Lower lobe of right lung (tissue), 2 donors: ENCODE measurements around the gene PIAS2. TPM values are rescaled to one million over a fixed set of nuclear protein-coding genes. Genes with fewer than 3 reads are reported as not detected.

Experiments
- ATAC-seq, 2 donors: fragments of 200-7000 bp; cut with Tn5 transposase; one replicate each; pipeline ENCODE4 v1.9.1; 2020 to 2022; ENCODE audit warnings: mild to moderate bottlenecking in 2 of 2, moderate library complexity in 2 of 2
- DNase-seq: peaks from one replicate; pipeline ENCODE4 v3.0.0-alpha.2; 2020
- H3K27ac ChIP-seq: fragments of 200-600 bp; one replicate; pipeline ENCODE4 v1.8.0; 2022
- H3K27me3 ChIP-seq: fragments of 200-600 bp; one replicate; pipeline ENCODE4 v1.8.0; 2022; ENCODE audit warnings: low read depth
- H3K36me3 ChIP-seq: fragments of 200-600 bp; one replicate; pipeline ENCODE4 v1.8.0; 2022; ENCODE audit warnings: mild to moderate bottlenecking
- H3K4me1 ChIP-seq: fragments of 200-600 bp; one replicate; pipeline ENCODE4 v1.8.0; 2022
- H3K4me3 ChIP-seq: fragments of 200-600 bp; one replicate; pipeline ENCODE4 v1.8.0; 2022; ENCODE audit warnings: mild to moderate bottlenecking
- H3K9me3 ChIP-seq: fragments of 200-600 bp; one replicate; pipeline ENCODE4 v1.8.0; 2022
- intact Hi-C: fragments of 100-400 bp; cut with DNase I; formaldehyde crosslinking; loops from one replicate; pipeline ENCODE4 v1.11.0; 2022
- total RNA-seq: library from RNA; stranded (reverse); fragmentation: NEBNext Ultra II Directional; extraction: Animal tissue kit (Norgen Biotek cat#: 25700); gene quantifications from one replicate; pipeline ENCODE4 v1.2.1, GENCODE V29; 2021
- TF ChIP-seq, protein P1 (sequence below): fragments of 200-600 bp; IDR thresholded peaks from one replicate; pipeline ENCODE4 v1.8.0; 2022; ENCODE audit warnings: antibody characterized with exemption, mild to moderate bottlenecking
- donor health status: DM: no; HTN: yes; CAD: no; lungs with severe emphysema.

The PIAS2 gene
- total RNA-seq, 1 donor from 2014 or later, result 36.6 TPM

DNA sequence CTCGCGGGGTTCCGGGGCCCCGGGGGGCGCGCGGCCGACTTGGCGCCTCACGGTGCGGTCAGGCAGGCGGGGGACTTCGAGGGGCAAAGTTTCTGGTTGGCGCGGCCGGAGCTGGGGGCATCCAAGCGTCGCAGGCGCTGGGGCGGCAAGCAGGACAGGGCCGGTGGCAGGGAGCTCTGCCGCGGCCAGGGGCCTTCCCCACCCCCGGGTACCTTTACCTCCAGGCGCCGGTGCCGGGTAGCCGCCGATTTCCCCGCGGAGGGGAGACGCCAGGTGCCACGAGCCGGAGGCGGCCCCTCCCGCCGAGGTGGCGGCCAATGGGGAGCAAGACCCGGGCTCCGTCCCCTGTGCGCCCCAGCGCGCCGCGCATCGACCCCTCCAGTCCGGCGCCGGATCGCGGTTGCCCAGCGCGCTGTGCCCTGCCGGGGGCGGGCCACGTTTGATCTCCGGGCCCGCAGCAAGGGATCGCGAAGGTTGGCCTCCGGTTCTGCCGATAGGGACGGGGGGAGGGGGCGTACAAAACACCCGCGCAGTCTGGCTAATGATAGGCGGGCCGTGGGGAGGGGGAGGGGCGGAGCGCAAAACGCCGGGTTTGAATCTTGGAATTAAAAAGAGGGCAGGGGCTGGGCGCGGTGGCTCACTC, 160.6 kb downstream of the PIAS2 start, which contains the start of gene ST8SIA5:
ST8SIA5 (minus strand) TSS at position 495 of the 643 bp plus-strand sequence. CDS start 545 bp downstream, outside the sequence.
- H3K4me1 ChIP-seq, result peaks cover 22% of the 10 kb centered on the region
- TF ChIP-seq, protein P1, sequence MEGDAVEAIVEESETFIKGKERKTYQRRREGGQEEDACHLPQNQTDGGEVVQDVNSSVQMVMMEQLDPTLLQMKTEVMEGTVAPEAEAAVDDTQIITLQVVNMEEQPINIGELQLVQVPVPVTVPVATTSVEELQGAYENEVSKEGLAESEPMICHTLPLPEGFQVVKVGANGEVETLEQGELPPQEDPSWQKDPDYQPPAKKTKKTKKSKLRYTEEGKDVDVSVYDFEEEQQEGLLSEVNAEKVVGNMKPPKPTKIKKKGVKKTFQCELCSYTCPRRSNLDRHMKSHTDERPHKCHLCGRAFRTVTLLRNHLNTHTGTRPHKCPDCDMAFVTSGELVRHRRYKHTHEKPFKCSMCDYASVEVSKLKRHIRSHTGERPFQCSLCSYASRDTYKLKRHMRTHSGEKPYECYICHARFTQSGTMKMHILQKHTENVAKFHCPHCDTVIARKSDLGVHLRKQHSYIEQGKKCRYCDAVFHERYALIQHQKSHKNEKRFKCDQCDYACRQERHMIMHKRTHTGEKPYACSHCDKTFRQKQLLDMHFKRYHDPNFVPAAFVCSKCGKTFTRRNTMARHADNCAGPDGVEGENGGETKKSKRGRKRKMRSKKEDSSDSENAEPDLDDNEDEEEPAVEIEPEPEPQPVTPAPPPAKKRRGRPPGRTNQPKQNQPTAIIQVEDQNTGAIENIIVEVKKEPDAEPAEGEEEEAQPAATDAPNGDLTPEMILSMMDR, result no peak
- H3K9me3 ChIP-seq, result no peaks in the 10 kb centered on the region
- intact Hi-C loops, result no loop called here
- peak within 1 kb of the TSS; percentile 28 for H3K4me3 ChIP-seq
- peaks cover 66% of the 10 kb centered on the region for H3K27me3 ChIP-seq
- H3K27ac ChIP-seq, result no peak within 1 kb of the TSS
- no peak for DNase-seq
- ATAC-seq, result peak in 1 of 2 donors; percentile 9
- H3K36me3 ChIP-seq, result no peaks in the 10 kb centered on the region

DNA sequence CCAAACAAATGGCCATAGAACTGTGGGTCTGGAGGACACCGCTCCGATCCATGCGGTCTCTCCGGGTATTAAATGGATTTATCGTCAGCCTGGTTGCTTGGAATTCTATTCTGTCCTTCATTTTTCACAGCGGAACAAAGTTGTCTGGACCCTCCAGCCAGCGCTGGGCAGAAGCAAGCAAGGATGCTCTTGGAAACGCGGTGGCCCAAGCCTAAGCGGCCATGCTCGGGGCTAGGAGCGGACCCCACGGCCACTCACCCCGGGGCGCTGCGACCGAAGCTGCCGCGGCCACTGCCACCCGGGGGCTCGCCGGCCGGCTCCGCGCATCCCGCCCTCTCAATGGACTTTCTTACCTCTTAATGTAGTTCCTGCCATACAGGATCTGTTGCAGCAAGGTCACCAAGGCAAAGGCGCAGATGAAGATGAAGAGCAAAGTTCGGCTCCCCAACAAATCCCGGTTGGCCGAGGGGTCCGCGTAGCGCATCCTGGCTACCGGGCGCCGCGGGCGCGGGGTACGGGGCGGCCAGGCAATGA, 161.2 kb downstream of the PIAS2 start:
- peaks cover 66% of the 10 kb centered on the region for H3K27me3 ChIP-seq
- intact Hi-C loops, result no loop called here
- peak overlapping the region; percentile 28 for H3K4me3 ChIP-seq

DNA sequence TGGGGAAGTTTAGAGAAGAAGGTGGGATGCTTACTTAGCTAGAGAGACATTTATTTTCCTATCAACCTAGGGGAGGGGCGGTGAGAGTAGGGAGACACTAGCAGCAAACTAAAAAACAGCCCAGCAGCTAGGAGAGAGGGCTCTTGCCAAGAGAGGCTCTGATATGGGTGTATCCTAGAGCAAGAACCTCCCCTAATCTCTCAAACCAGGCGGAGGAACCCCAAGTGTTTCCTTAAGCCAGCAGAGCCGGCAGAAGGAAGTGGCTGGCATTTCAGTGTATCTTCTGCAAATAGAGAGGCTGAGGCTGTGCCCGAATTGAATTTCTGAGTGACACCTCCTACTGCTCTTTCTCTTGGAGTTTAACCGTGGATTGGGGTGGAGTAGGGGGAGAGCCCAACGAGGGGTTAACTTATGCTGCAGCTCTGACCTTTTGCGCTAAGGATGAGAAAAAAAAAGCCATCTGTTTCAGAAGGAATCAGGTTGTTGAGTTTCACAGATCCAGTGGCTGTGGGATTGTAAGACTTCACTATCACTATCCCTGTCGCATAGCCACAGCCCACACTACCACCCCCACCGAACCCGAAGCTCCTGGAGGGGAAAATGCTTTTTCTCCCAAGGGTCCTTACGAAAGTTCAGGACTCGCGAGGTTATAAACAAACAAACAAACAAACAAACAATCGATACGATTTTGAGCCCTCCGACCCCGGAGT, 161.8 kb downstream of the PIAS2 start:
- ATAC-seq (no peak), DNase-seq (no peak)
- Histone ChIP-seq H3K36me3 (no peaks in the 10 kb centered on the region), H3K27me3 (peaks cover 63% of the 10 kb centered on the region), H3K9me3 (no peaks in the 10 kb centered on the region), H3K4me1 (peaks cover 22% of the 10 kb centered on the region), H3K4me3 (peak overlapping the region; percentile 28), H3K27ac (no peak overlapping the region)
- TF ChIP-seq, protein P1, result no peak
- intact Hi-C loops, result no loop called here

More for the DNA sequence above, 161.2 kb downstream of the PIAS2 start:
- no peak for DNase-seq
- no peak for ATAC-seq
- TF ChIP-seq, protein P1, result no peak
- Histone ChIP-seq H3K9me3 (no peaks in the 10 kb centered on the region), H3K27ac (no peak overlapping the region), H3K36me3 (no peaks in the 10 kb centered on the region), H3K4me1 (peaks cover 22% of the 10 kb centered on the region)

DNA sequence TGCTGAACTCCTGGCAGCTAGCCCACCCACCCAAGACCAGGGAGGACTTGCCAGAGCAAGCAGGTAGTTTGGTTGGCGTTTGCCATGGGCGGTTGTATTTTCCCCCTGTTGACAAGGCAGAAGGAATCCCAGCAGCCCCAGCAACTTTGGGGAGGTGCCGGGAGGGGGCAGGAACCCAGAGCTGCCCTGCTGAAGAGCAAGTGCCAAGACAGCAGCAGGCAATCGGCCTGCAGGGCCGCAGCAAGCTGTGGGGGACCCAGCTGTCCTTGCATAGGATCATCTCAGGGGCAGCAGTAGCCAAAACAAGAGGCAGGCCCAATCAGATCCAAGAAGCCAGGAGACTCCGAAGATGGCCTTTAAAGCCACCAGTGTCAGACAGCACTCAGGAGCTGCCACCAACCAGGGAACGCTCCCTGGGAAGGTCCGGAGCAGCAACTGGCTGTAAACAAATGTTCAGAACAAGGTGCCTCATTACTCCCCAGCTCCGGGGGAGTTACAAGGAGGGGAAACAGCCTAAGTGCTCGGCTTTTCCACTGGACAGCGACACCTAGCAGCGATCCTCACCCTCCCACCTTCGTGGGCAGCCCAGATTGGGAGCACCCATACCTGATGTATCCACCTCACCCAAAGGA, 162.5 kb downstream of the PIAS2 start:
- Histone ChIP-seq H3K4me3 (no peak overlapping the region), H3K36me3 (no peaks in the 10 kb centered on the region), H3K9me3 (no peaks in the 10 kb centered on the region), H3K27me3 (peaks cover 56% of the 10 kb centered on the region), H3K27ac (no peak overlapping the region), H3K4me1 (peaks cover 22% of the 10 kb centered on the region)
- TF ChIP-seq, protein P1, result no peak
- ATAC-seq (no peak), DNase-seq (no peak)
- intact Hi-C loops, result no loop called here

DNA sequence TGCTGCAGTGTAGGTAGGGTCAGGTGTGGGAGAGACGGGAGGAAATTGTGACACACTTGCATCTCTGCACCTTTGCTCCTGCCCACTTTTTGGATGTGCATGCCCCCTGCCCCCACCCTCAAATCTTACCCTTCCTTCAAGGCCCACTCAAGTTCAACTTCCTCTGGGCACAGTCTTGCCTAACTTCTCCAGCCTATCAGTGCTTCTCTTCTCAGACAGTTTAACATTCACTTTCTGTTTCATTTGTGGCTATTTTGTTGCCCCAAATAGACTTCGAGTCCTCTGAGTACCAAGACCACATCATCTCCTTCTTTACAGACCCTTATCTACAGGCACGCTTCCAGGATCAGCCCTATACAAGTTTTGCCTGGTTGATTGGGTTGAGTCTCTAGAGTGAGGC, 163.1 kb downstream of the PIAS2 start:
- no peak for DNase-seq
- Histone ChIP-seq H3K27me3 (peaks cover 50% of the 10 kb centered on the region), H3K27ac (no peak overlapping the region), H3K4me1 (peaks cover 22% of the 10 kb centered on the region), H3K4me3 (no peak overlapping the region), H3K9me3 (no peaks in the 10 kb centered on the region), H3K36me3 (no peaks in the 10 kb centered on the region)
- intact Hi-C loops, result no loop called here
- TF ChIP-seq, protein P1, result no peak
- ATAC-seq, result no peak
